HG03108 (cell line): ENCODE data around the gene PROZ.

Experiments used
- ATAC-seq: cut with Tn5 transposase; IDR thresholded peaks from one replicate; pipeline ENCODE4 v1.9.1; 2021; ENCODE audit warnings: moderate library complexity; ENCODE audit not compliant: unreplicated experiment

Gene PROZ

GRCh38 chr13:113119822-113120189 lies 38.6 kb upstream of the PROZ start:
- ATAC-seq: no peak

- ATAC-seq: no peak
Observed at GRCh38 chr13:113120300-113121182, 37.9 kb upstream of the PROZ start.

- ATAC-seq: no peak
Observed at GRCh38 chr13:113121183-113121927, 37.1 kb upstream of the PROZ start.

- no peak for ATAC-seq
Observed at GRCh38 chr13:113121928-113122471, 36.4 kb upstream of the PROZ start.

GRCh38 chr13:113122550-113123225 lies 35.8 kb upstream of the PROZ start, which contains the start of gene F10:
TSS of gene F10 (plus strand) at chr13:113122799. CDS start at chr13:113122856, 57 bp downstream.
- ATAC-seq: no peak

GRCh38 chr13:113123226-113124201 lies 34.9 kb upstream of the PROZ start:
- ATAC-seq: no peak

GRCh38 chr13:113124211-113124970 lies 34.1 kb upstream of the PROZ start:
- ATAC-seq: no peak

GRCh38 chr13:113125506-113126264 lies 32.8 kb upstream of the PROZ start:
- no peak for ATAC-seq

GRCh38 chr13:113126265-113127150 lies 31.9 kb upstream of the PROZ start:
- ATAC-seq: no peak

GRCh38 chr13:113129480-113129879 lies 29.0 kb upstream of the PROZ start:
- no peak for ATAC-seq

- ATAC-seq: no peak
Observed at GRCh38 chr13:113129921-113130750, 28.3 kb upstream of the PROZ start.

GRCh38 chr13:113135281-113135760 lies 23.1 kb upstream of the PROZ start:
- no peak for ATAC-seq

- no peak for ATAC-seq
Observed at GRCh38 chr13:113137691-113138298, 20.7 kb upstream of the PROZ start.

- ATAC-seq: no peak
Observed at GRCh38 chr13:113138792-113139551, 19.5 kb upstream of the PROZ start.

GRCh38 chr13:113139577-113139976 lies 18.9 kb upstream of the PROZ start:
- ATAC-seq: no peak
